Ishikawa (cell line): Measurements from ENCODE around the gene MYRIP.

Experiments
- CREB1 ChIP-seq: IDR thresholded peaks from 2 replicates; pipeline ENCODE4 v1.6.1; 2012; ENCODE audit warnings: low read depth
- EP300 ChIP-seq: IDR thresholded peaks from 2 replicates; pipeline ENCODE4 v1.6.1; 2012; ENCODE audit warnings: borderline replicate concordance
- FOXM1 ChIP-seq: IDR thresholded peaks from 2 replicates; pipeline ENCODE4 v1.6.1; 2012; ENCODE audit warnings: low read depth, borderline replicate concordance
- NFIC ChIP-seq: IDR thresholded peaks from 2 replicates; pipeline ENCODE4 v1.6.1; 2012
- RAD21 ChIP-seq: IDR thresholded peaks from 2 replicates; pipeline ENCODE4 v1.6.1; 2012; ENCODE audit warnings: low read depth
- TAF1 ChIP-seq: IDR thresholded peaks from 2 replicates; pipeline ENCODE4 v1.6.1; 2012; ENCODE audit warnings: low read depth, mild to moderate bottlenecking
- TEAD4 ChIP-seq: IDR thresholded peaks from 2 replicates; pipeline ENCODE4 v1.6.1; 2012
- YY1 ChIP-seq: IDR thresholded peaks from 2 replicates; pipeline ENCODE4 v1.6.1; 2012; ENCODE audit warnings: low read depth
- TF ChIP-seq, protein P1 (sequence below): IDR thresholded peaks from 2 replicates; pipeline ENCODE4 v1.6.1; 2012
- TF ChIP-seq, protein P2 (sequence below): IDR thresholded peaks from 2 replicates; pipeline ENCODE4 v1.6.1; 2012
- TF ChIP-seq, protein P3 (sequence below): IDR thresholded peaks from 2 replicates; pipeline ENCODE4 v1.6.1; 2012; ENCODE audit warnings: low read depth, mild to moderate bottlenecking

DNA sequence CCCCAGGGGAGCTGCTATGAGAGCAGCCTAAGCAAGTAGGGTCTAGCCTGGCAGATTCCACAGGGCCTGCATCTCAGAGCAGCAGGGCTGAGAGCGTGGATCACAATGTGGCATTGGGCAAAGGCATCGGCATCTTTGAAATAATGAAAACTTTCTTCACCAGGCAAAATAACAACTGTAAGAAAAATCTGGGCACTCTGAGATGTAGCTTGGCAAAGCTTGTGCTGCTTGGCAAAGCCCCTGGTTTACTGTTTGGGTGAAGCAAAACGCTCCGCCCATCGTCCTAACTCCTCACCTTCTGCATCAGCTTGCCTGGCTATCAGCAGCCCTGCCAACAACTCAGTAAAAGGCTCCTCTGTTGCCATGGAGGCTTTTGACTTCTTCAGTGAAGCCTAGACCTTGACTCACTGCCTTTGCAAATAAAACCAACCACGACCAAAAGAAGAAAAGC lies 287.3 kb downstream of the MYRIP start:
- TF ChIP-seq, protein P1, sequence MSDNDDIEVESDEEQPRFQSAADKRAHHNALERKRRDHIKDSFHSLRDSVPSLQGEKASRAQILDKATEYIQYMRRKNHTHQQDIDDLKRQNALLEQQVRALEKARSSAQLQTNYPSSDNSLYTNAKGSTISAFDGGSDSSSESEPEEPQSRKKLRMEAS, result no peak
- TF ChIP-seq YY1 (no peak), TEAD4 (no peak), TAF1 (no peak), NFIC (no peak), FOXM1 (no peak), EP300 (no peak), RAD21 (no peak), CREB1 (no peak)
- TF ChIP-seq, protein P2, sequence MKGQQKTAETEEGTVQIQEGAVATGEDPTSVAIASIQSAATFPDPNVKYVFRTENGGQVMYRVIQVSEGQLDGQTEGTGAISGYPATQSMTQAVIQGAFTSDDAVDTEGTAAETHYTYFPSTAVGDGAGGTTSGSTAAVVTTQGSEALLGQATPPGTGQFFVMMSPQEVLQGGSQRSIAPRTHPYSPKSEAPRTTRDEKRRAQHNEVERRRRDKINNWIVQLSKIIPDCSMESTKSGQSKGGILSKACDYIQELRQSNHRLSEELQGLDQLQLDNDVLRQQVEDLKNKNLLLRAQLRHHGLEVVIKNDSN, result no peak
- TF ChIP-seq, protein P3, sequence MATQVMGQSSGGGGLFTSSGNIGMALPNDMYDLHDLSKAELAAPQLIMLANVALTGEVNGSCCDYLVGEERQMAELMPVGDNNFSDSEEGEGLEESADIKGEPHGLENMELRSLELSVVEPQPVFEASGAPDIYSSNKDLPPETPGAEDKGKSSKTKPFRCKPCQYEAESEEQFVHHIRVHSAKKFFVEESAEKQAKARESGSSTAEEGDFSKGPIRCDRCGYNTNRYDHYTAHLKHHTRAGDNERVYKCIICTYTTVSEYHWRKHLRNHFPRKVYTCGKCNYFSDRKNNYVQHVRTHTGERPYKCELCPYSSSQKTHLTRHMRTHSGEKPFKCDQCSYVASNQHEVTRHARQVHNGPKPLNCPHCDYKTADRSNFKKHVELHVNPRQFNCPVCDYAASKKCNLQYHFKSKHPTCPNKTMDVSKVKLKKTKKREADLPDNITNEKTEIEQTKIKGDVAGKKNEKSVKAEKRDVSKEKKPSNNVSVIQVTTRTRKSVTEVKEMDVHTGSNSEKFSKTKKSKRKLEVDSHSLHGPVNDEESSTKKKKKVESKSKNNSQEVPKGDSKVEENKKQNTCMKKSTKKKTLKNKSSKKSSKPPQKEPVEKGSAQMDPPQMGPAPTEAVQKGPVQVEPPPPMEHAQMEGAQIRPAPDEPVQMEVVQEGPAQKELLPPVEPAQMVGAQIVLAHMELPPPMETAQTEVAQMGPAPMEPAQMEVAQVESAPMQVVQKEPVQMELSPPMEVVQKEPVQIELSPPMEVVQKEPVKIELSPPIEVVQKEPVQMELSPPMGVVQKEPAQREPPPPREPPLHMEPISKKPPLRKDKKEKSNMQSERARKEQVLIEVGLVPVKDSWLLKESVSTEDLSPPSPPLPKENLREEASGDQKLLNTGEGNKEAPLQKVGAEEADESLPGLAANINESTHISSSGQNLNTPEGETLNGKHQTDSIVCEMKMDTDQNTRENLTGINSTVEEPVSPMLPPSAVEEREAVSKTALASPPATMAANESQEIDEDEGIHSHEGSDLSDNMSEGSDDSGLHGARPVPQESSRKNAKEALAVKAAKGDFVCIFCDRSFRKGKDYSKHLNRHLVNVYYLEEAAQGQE, result no peak
